ENCODE results near the gene SLC2A9.

Gene SLC2A9

DNA sequence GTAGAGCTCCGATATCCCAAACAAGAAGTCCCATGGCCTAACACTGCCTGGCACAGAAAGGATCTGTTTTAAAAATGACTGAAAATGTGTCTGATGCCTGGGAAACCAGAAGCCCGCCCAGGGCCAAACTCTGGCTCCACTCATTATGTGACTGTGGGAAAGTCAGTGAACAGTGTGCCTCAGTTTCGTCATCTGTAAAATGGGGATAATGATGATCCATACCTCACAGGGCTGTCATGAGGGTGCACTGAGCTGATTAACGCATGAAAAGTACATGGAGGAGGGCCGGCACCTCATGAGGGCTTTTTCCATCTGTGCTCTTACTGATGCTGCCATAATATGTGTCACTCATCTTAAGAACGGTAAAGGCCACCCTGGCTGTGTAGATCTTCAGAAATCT, 5.1 kb downstream of the SLC2A9 start:
- TF ChIP-seq EZH2phosphoT487 (IDR thresholded peaks at IDR 0.05; ENCODE audit: borderline replicate concordance) (no peak), CTCF (conservative IDR thresholded peaks at IDR 0.05; ENCODE audit: low read length) (no peak)
- Histone ChIP-seq H3F3A (ENCODE audit: low read depth) (no peaks in the 10 kb centered on the region), H3K9me3 (ENCODE audit: insufficient read depth, low read depth, low read length) (no peaks in the 10 kb centered on the region), H3K9ac (ENCODE audit: low read depth, low read length, poor library complexity, severe bottlenecking) (no peak overlapping the region), H3K4me1 (ENCODE audit: insufficient read depth, low read length, poor library complexity, severe bottlenecking) (no peaks in the 10 kb centered on the region), H3K27me3 (ENCODE audit: insufficient read depth, low read length, poor library complexity, severe bottlenecking) (no peaks in the 10 kb centered on the region), H3K36me3 (ENCODE audit: insufficient read depth, low read length) (no peaks in the 10 kb centered on the region), H4K20me1 (ENCODE audit: insufficient read depth, low read length, poor library complexity, severe bottlenecking) (no peaks in the 10 kb centered on the region), H2AFZ (ENCODE audit: low read length) (no peak overlapping the region), H3K4me3 (ENCODE audit: low read length, poor library complexity, severe bottlenecking) (no peak overlapping the region), H3K79me2 (ENCODE audit: insufficient read depth, low read length) (no peaks in the 10 kb centered on the region), H3K9me2 (replicated peaks; ENCODE audit: low read depth, low read length) (no peaks in the 10 kb centered on the region), H3K4me2 (ENCODE audit: low read depth, low read length, poor library complexity, severe bottlenecking) (no peak overlapping the region)

GRCh38 chr4:10015140-10015753, 6.0 kb downstream of the SLC2A9 start:
- H4K20me1 ChIP-seq (ENCODE audit: insufficient read depth, low read length, poor library complexity, severe bottlenecking): no peaks in the 10 kb centered on the region
- peak; percentile 86 for TF ChIP-seq CTCF (conservative IDR thresholded peaks at IDR 0.05; ENCODE audit: low read length)
- TF ChIP-seq EZH2phosphoT487 (IDR thresholded peaks at IDR 0.05; ENCODE audit: borderline replicate concordance): no peak
- no peaks in the 10 kb centered on the region for H3K27me3 ChIP-seq (ENCODE audit: insufficient read depth, low read length, poor library complexity, severe bottlenecking)
- no peaks in the 10 kb centered on the region for H3K9me2 ChIP-seq (replicated peaks; ENCODE audit: low read depth, low read length)
- no peak overlapping the region for H3K4me3 ChIP-seq (ENCODE audit: low read length, poor library complexity, severe bottlenecking)
- peak overlapping the region; percentile 14; the same call in 1 of the 2 replicates for H2AFZ ChIP-seq (ENCODE audit: low read length)
- no peaks in the 10 kb centered on the region for H3F3A ChIP-seq (ENCODE audit: low read depth)
- no peak overlapping the region for H3K9ac ChIP-seq (ENCODE audit: low read depth, low read length, poor library complexity, severe bottlenecking)
- H3K36me3 ChIP-seq (ENCODE audit: insufficient read depth, low read length): no peaks in the 10 kb centered on the region
- H3K9me3 ChIP-seq (ENCODE audit: insufficient read depth, low read depth, low read length): no peaks in the 10 kb centered on the region
- H3K4me2 ChIP-seq (ENCODE audit: low read depth, low read length, poor library complexity, severe bottlenecking): no peak overlapping the region
- no peaks in the 10 kb centered on the region for H3K79me2 ChIP-seq (ENCODE audit: insufficient read depth, low read length)
- no peaks in the 10 kb centered on the region for H3K4me1 ChIP-seq (ENCODE audit: insufficient read depth, low read length, poor library complexity, severe bottlenecking)

- Histone ChIP-seq H3K9me3 (ENCODE audit: insufficient read depth, low read depth, low read length) (no peaks in the 10 kb centered on the region), H3F3A (ENCODE audit: low read depth) (no peaks in the 10 kb centered on the region), H3K4me3 (ENCODE audit: low read length, poor library complexity, severe bottlenecking) (no peak overlapping the region), H3K9me2 (replicated peaks; ENCODE audit: low read depth, low read length) (no peaks in the 10 kb centered on the region), H3K79me2 (ENCODE audit: insufficient read depth, low read length) (no peaks in the 10 kb centered on the region), H3K27me3 (ENCODE audit: insufficient read depth, low read length, poor library complexity, severe bottlenecking) (no peaks in the 10 kb centered on the region), H2AFZ (ENCODE audit: low read length) (no peak overlapping the region), H3K9ac (ENCODE audit: low read depth, low read length, poor library complexity, severe bottlenecking) (no peak overlapping the region), H3K36me3 (ENCODE audit: insufficient read depth, low read length) (no peaks in the 10 kb centered on the region), H3K4me2 (ENCODE audit: low read depth, low read length, poor library complexity, severe bottlenecking) (no peak overlapping the region), H3K4me1 (ENCODE audit: insufficient read depth, low read length, poor library complexity, severe bottlenecking) (no peaks in the 10 kb centered on the region), H4K20me1 (ENCODE audit: insufficient read depth, low read length, poor library complexity, severe bottlenecking) (no peaks in the 10 kb centered on the region)
- TF ChIP-seq CTCF (conservative IDR thresholded peaks at IDR 0.05; ENCODE audit: low read length) (peak; percentile 66), EZH2phosphoT487 (IDR thresholded peaks at IDR 0.05; ENCODE audit: borderline replicate concordance) (no peak)
These were observed 7.6 kb downstream of the SLC2A9 start for GRCh38 chr4:10013722-10014121.

Measured in Loucy (cell line).